GM23248 (cell line): ENCODE results near the gene ATF4. TPM values are rescaled to one million over a fixed set of nuclear protein-coding genes. Genes with fewer than 3 reads are reported as not detected.

ENCODE experiments used
- DNase-seq: peaks from one replicate; pipeline ENCODE4 v3.0.0-alpha.2; 2015
- H2AFZ ChIP-seq: fragments of 200-600 bp; sonication (generic); 2 replicates; pipeline ENCODE4 v1.6.1; 2016; ENCODE audit warnings: antibody characterized with exemption
- H3F3A ChIP-seq: fragments of 200-600 bp; sonication (generic); 2 replicates; pipeline ENCODE4 v1.6.1; 2016; ENCODE audit warnings: mild to moderate bottlenecking, antibody characterized with exemption, mixed run types; ENCODE audit not compliant: insufficient read depth
- H3K27ac ChIP-seq: fragments of 200-600 bp; sonication (generic); 2 replicates; pipeline ENCODE4 v1.5.1; 2016; ENCODE audit warnings: mild to moderate bottlenecking
- H3K27me3 ChIP-seq: fragments of 200-600 bp; sonication (generic); replicated peaks from 2 replicates; pipeline ENCODE4 v1.6.1; 2016; ENCODE audit warnings: mild to moderate bottlenecking; ENCODE audit not compliant: insufficient read depth
- H3K36me3 ChIP-seq: fragments of 200-600 bp; sonication (generic); 2 replicates; pipeline ENCODE4 v1.6.1; 2016; ENCODE audit warnings: low read depth, mild to moderate bottlenecking
- H3K4me1 ChIP-seq: fragments of 200-600 bp; sonication (generic); 2 replicates; pipeline ENCODE4 v1.6.1; 2016; ENCODE audit warnings: mild to moderate bottlenecking; ENCODE audit not compliant: insufficient read depth
- H3K4me2 ChIP-seq: fragments of 200-600 bp; sonication (generic); one replicate; pipeline ENCODE4 v1.6.1; 2016; ENCODE audit warnings: mild to moderate bottlenecking; ENCODE audit not compliant: unreplicated experiment
- H3K4me3 ChIP-seq: fragments of 200-600 bp; sonication (generic); 2 replicates; pipeline ENCODE4 v1.5.1; 2016; ENCODE audit warnings: mild to moderate bottlenecking
- H3K79me2 ChIP-seq: fragments of 200-600 bp; sonication (generic); 2 replicates; pipeline ENCODE4 v1.6.1; 2016; ENCODE audit warnings: mild to moderate bottlenecking; ENCODE audit not compliant: insufficient read depth
- H3K9ac ChIP-seq: fragments of 200-600 bp; sonication (generic); 2 replicates; pipeline ENCODE4 v1.6.1; 2016; ENCODE audit warnings: mild to moderate bottlenecking
- H3K9me2 ChIP-seq: fragments of 200-600 bp; sonication (generic); 2 replicates; pipeline ENCODE4 v1.6.1; 2016; ENCODE audit warnings: mixed run types, mild to moderate bottlenecking, moderate library complexity; ENCODE audit not compliant: insufficient read depth
- H3K9me3 ChIP-seq: fragments of 200-600 bp; sonication (generic); one replicate; pipeline ENCODE4 v1.6.1; 2017; ENCODE audit warnings: low read depth
- H4K20me1 ChIP-seq: fragments of 200-600 bp; sonication (generic); 2 replicates; pipeline ENCODE4 v1.6.0; 2016; ENCODE audit not compliant: insufficient read depth
- EZH2 ChIP-seq: fragments of 200-600 bp; sonication (generic); IDR thresholded peaks from 2 replicates; pipeline ENCODE4 v1.6.1; 2018; ENCODE audit warnings: antibody characterized with exemption, mild to moderate bottlenecking; ENCODE audit not compliant: insufficient read depth, poor library complexity, severe bottlenecking
- EZH2phosphoT487 ChIP-seq: fragments of 200-600 bp; sonication (generic); IDR thresholded peaks from 2 replicates; pipeline ENCODE4 v1.6.1; 2018; ENCODE audit warnings: antibody characterized with exemption, moderate library complexity, mild to moderate bottlenecking, low read depth; ENCODE audit not compliant: insufficient read depth
- WGBS, 2 experiments: methylation state at CpG; one replicate each; pipeline ENCODE4 v1.1.6; 2015 to 2017; ENCODE audit warnings: low lambda C conversion rate in 2 of 2, low coverage in 1 of 2; ENCODE audit errors: missing lambda C conversion rate in 2 of 2; 5-methylcytosine and 5-hydroxymethylcytosine counted together
- in situ Hi-C: fragments of 300-500 bp; cut with MboI; formaldehyde crosslinking; loops from 2 replicates; pipeline ENCODE4 v1.15.0; 2020
- polyA plus RNA-seq: library from polyadenylated mRNA; unstranded; fragments of >200 nt; fragmentation: Nextera tagmentation; extraction: Ambion mirVana; gene quantifications from 2 replicates; pipeline ENCODE4 v1.2.1, GENCODE V29; 2016
- total RNA-seq: library from RNA; depleted of rRNA; stranded (reverse); fragments of >200 nt; shearing (Covaris generic); gene quantifications from 2 replicates; pipeline ENCODE4 v1.2.3, GENCODE V29; 2014

Gene ATF4
- total and polyA plus RNA-seq, 2 experiments from 2014 or later = 293 to 529 TPM

DNA sequence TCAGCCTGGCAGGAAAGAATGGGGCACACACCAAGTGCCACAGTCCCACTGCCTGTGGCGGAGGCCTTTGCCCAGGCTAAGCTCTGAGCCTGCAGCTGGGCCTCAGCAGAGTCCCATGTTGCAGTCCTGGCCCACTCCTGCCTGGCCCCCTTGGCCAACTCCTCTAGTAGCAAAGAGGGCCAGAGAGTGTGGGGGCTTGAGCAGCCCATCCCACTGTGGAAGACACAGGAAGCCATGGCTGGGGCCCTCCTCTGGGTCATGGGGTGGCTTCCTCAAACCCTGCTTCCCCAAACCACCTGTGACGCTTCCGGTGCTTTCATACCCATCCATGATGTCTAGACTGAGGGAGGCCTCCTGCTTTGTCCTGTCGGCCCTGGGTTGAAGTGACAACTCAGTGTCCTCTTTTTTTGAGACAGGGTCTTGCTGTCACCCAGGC is 6.4 kb downstream of the ATF4 start:
- Histone ChIP-seq H3K27ac (no peak overlapping the region), H3K4me2 (no peak overlapping the region), H3K27me3 (no peaks in the 10 kb centered on the region), H3K9me3 (no peaks in the 10 kb centered on the region), H4K20me1 (peaks cover 11% of the 10 kb centered on the region; the same call in 1 of the 2 replicates), H3K4me3 (no peak overlapping the region), H3K9me2 (no peaks in the 10 kb centered on the region), H3K9ac (no peak overlapping the region), H2AFZ (no peak overlapping the region), H3K36me3 (peaks cover 11% of the 10 kb centered on the region), H3K4me1 (peaks cover 20% of the 10 kb centered on the region), H3F3A (peaks cover 38% of the 10 kb centered on the region), H3K79me2 (peaks cover 50% of the 10 kb centered on the region)
- in situ Hi-C loops = no loop called here
- TF ChIP-seq EZH2phosphoT487 = no peak
- no peak for TF ChIP-seq EZH2
- 75 to 78% methylated on average over 4 of the region's 4 CpGs for WGBS, 2 experiments
- no peak for DNase-seq

DNA sequence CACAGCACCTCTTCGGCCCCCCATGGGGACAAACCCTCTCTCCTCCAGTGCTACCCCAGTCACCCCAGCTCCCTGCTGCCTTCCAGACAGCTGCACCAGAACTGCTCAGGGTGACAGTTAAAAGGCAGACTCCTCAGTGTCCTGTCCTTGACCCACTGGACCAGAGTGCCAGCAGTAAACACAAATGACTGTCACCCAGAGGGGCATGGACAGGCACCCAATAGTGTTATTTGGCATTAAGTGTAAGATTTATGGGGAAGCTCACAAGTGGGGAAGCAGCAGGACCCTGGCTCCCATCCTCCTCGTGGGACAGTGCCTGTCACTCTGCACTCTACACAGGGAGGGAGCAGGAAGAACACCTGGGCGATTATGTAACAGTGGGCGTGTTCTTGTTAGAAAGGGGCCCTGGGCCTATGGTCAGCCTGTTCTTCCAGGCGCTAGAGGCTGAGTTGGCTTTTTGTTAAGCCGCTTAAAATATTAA is 7.2 kb downstream of the ATF4 start:
- Histone ChIP-seq H3K4me2 (no peak overlapping the region), H2AFZ (no peak overlapping the region), H3K27ac (no peak overlapping the region), H3K4me3 (no peak overlapping the region), H3K27me3 (no peaks in the 10 kb centered on the region), H3K79me2 (peaks cover 49% of the 10 kb centered on the region), H3K9me3 (no peaks in the 10 kb centered on the region), H3K9me2 (no peaks in the 10 kb centered on the region), H3K36me3 (peaks cover 3% of the 10 kb centered on the region; the same call in 1 of the 2 replicates), H3K9ac (no peak overlapping the region), H4K20me1 (peaks cover 5% of the 10 kb centered on the region; the same call in 1 of the 2 replicates), H3K4me1 (peaks cover 21% of the 10 kb centered on the region), H3F3A (peaks cover 31% of the 10 kb centered on the region)
- TF ChIP-seq EZH2phosphoT487 (no peak), EZH2 (no peak)
- in situ Hi-C loops = no loop called here
- 47 to 48% methylated on average over 6 of the region's 6 CpGs for WGBS, 2 experiments
- no peak for DNase-seq

DNA sequence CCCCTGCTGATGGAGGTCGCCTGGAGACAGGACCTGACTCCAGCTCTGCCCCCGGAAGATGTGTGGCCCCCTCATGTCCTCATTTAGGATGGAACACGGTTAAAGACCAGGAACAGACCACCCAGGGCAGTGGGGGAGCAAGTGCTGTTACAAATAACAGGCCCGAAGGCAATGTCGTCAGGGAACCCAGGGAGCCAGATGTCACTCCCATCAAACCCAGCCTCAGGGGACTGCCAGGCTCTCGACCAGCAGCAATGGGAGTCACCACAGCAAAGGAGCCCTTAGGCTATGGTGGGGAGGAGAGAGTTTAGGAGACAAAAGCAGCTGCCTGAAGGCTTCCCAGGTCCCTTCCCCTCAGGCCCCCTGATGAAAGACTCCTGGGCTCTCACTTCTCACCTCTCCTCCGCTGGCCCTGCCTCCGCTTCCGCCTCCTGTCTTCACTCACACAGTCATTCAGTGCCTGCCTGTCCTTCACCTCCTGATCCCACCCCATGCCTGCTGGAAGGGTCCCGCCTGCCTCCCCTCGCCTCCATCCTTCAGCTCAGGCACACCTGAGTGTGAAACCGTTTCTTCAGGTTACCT is 7.8 kb downstream of the ATF4 start:
- no peak for DNase-seq
- 61 to 63% methylated on average over 12 of the region's 12 CpGs for WGBS, 2 experiments
- Histone ChIP-seq H3K79me2 (peaks cover 44% of the 10 kb centered on the region), H3K4me1 (peaks cover 17% of the 10 kb centered on the region), H3K36me3 (peaks cover 3% of the 10 kb centered on the region; the same call in 1 of the 2 replicates), H4K20me1 (peaks cover 1% of the 10 kb centered on the region; the same call in 1 of the 2 replicates), H3K9ac (no peak overlapping the region), H3K27ac (no peak overlapping the region), H3K4me3 (no peak overlapping the region), H3F3A (peaks cover 26% of the 10 kb centered on the region), H2AFZ (no peak overlapping the region), H3K9me3 (no peaks in the 10 kb centered on the region), H3K9me2 (no peaks in the 10 kb centered on the region), H3K4me2 (no peak overlapping the region), H3K27me3 (no peaks in the 10 kb centered on the region)
- no peak for TF ChIP-seq EZH2phosphoT487
- no peak for TF ChIP-seq EZH2
- in situ Hi-C loops = no loop called here

DNA sequence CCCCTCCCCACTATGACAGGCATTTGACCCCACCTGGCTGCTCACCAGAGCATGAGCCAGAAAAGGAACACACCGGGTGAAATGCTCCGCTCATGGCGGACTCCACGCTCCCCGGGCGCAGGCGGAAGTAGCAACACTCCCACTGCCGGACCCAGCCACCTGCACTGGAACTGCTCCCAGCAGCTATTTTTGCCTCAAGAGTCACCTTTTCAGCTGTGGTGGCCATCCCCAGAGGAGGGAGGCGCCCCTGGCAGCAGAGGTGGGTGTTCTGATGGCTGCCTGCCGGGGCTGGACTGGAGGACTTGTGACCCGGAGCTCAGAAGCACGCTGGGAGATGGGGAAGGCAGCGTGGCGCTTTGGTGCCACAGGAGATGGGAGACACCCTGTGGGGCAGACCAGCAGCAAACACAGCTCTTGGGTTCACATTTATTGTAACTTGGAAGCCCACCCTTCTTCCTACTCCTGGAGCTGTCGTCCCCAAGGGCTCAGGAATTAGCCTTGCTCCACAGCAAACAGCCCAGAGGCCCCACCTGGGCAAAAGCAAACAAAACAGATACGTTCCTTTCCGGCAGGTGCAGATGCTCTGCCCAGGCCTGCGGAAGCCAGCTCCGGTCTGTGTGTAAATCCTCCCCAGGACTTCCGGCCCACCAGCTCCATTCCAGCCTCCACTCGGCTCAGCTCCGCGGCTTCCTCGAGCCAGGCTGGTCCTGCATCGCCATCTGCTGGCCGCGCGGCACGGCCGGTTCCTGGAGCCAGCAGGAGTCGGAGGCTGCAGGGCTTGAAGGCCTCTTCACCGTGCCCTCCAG is 8.5 kb downstream of the ATF4 start:
- H3K36me3 ChIP-seq = 0 out of 2 replicates have a peak, but pooled peaks cover 3% of the 10 kb centered on the region
- in situ Hi-C loops = no loop called here

More for the DNA sequence above, 8.5 kb downstream of the ATF4 start:
- H3K4me3 ChIP-seq = no peak overlapping the region
- H3K4me2 ChIP-seq = peak overlapping the region; percentile 7
- no peaks in the 10 kb centered on the region for H4K20me1 ChIP-seq
- no peaks in the 10 kb centered on the region for H3K27me3 ChIP-seq
- no peak overlapping the region for H3K27ac ChIP-seq
- H3K9me3 ChIP-seq = no peaks in the 10 kb centered on the region
- no peak overlapping the region for H2AFZ ChIP-seq
- H3F3A ChIP-seq = peaks cover 26% of the 10 kb centered on the region
- no peaks in the 10 kb centered on the region for H3K9me2 ChIP-seq
- 33 to 34% methylated on average over 32 of the region's 32 CpGs for WGBS, 2 experiments
- TF ChIP-seq EZH2 (no peak), EZH2phosphoT487 (no peak)
- H3K9ac ChIP-seq = no peak overlapping the region
- H3K79me2 ChIP-seq = peaks cover 40% of the 10 kb centered on the region
- DNase-seq = peak; percentile 95
- peaks cover 15% of the 10 kb centered on the region for H3K4me1 ChIP-seq
